NCI-H146 treated with DMSO at 0.1 percent for 48 hours (cell line): Measurements from ENCODE around the gene CIB4.

ENCODE experiments used
- DNase-seq: peaks from one replicate; lab custom pipeline; 2025; ENCODE audit not compliant: unreplicated experiment; lab: John Stamatoyannopoulos, UW

CIB4 gene

DNA sequence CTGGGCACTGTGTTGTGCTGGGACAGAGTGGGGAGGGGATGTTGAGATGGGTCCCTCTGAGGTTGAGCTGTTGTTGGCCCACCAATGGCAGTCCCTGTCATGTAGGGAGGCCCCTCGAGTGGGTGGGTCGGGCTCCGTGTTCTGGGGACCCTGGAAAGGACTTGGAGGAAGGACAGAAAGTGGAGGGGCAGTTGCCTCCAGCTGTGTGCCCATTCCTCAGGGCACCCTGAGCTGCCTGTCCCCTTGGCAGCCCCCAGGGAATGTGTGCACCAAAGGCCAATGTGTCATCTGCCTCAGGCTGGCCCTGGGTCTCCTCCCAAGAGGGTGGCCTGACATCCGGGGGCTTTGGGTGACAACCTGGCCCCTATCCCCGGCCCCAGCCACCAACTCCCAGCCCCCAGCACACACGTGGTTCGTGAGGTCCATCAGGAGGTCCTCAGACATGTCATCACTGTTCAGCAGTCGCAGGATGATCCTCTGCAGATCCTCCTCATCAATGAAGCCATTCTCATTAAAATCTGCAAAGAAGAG, 57.7 kb downstream of the CIB4 start:
- DNase-seq: no peak

- no peak for DNase-seq
Measured at GRCh38 chr2:26582890-26583289, 58.3 kb downstream of the CIB4 start.

DNA sequence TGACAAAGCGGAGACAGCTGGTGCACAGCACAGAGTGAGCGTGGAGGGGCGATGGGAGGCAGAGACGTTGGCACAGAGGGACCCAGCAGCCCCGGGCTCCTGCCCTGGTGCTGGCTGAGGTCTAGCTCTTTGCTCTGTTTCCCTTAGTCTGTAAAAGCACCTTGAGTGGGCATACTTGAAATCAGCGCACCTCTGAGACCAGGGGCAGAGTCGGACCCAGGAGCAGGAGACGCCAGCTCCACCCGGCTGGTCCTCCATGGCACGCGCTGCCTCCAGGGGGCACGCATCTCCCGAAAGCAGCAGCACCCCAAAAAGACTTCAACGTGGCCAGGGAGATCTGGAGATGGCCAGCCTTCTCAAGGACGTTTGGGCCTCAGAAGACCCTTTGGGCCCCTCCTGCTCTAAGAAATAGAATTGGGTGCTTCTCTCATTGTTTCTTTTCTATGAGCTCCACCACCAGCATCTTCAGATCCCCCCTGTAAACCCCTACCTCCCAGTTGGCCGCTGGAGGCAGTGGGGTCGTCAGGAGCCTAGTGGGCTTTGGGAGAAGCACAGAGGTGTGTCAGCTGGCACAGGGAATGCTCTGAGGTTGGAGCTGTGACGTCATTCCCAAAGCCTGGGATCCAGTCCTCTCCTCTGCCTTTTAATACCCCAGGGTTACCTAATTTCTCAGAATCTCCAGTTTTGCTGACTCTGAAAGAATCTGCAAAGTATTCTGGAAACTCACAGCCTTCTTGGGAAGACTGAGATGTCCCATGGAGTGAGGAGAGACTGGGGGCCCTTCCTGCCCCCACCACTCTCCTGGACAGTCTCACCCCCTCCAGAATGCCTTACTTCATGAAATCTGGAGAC, 58.9 kb downstream of the CIB4 start:
- DNase-seq: no peak

- DNase-seq: no peak
Measured at GRCh38 chr2:26581266-26581990, 59.7 kb downstream of the CIB4 start.

GRCh38 chr2:26580751-26581150, 60.4 kb downstream of the CIB4 start:
- DNase-seq: no peak

DNA sequence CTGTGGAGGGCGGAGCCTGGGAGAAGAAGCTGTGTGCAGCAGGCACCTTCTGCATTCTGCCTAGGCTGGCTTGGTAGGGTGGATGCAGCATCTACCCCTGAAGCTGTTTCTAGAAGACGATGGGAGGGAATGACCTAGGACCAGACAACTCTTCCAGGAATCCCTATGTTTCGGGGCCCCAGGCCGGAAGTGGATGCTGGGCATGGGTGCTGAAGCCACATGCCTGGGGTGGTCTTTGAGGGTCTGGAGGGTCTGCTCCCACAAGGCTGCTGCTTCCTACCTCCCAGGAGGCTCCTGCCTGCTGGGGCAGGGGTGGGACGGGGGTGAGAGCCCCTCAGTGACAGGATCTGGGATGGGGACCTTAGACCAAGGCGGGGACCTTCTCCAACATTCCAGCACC, 61.0 kb downstream of the CIB4 start:
- no peak for DNase-seq

DNA sequence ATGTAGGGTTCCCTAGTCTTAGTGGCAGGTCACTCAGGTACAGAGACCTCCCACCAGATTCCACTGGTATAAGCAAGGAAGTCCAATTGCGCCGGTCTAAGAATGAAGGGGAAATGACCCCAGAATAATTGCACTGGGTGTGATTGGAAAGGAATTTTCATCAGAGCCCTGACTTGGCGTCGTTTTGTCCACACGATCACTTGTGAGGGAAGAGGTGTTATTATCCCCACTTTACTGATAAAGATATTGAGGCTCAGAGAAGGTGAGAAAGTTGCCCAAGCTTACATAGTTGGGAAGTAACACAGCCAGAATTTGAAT, 61.5 kb downstream of the CIB4 start:
- DNase-seq: no peak

DNA sequence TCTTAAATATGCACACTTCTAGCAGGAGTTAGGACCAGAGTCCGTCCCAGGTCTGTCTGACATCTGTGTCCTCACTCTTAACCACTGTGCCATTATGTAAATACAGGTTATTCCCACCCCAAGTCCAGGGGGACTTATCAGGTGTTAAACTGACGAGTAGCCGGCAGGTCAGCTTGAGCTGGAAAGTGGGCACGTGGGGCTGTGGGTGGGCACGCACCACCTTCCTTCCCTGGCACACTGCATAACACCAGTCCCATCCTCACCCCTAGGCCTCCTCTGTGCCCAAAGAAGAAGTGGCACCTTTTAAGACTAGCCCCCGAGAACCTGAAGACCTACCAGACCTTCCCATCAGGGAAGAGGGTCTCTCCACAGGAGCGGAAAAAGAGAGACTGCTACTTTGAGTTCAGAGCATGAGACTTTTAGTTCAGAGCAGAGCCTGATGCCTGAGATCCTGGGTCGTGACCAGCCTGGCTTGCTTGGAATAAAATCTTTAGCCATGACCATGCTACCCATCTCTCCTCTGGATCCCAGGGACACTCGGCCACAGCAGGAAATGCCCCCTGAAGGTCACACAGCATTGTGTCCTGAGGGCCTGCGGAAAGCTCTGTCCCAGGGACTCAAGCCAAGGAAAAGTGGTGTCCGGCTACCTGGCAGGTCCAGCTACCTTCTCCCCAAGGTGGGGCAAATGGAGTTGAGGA, 62.0 kb downstream of the CIB4 start:
- no peak for DNase-seq

- no peak for DNase-seq
Measured at GRCh38 chr2:26578581-26578980, 62.6 kb downstream of the CIB4 start.

DNA sequence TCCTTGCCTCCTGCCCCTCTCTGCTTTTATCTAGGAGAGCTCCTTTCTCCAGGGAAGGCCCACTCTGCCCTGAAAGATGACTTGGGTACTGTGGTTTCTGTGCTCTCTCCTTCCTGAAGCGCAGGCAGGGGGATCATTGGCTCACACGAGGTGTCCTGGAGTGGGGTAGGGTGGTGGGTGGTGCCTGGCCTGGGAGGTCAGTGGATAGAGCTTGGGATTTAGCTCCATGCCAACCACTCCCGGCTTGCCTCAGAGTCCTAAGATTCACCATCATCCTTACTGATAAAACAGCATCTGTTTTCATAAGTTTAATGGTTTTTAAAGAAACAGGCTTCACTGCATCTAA, 63.1 kb downstream of the CIB4 start:
- DNase-seq: no peak

DNA sequence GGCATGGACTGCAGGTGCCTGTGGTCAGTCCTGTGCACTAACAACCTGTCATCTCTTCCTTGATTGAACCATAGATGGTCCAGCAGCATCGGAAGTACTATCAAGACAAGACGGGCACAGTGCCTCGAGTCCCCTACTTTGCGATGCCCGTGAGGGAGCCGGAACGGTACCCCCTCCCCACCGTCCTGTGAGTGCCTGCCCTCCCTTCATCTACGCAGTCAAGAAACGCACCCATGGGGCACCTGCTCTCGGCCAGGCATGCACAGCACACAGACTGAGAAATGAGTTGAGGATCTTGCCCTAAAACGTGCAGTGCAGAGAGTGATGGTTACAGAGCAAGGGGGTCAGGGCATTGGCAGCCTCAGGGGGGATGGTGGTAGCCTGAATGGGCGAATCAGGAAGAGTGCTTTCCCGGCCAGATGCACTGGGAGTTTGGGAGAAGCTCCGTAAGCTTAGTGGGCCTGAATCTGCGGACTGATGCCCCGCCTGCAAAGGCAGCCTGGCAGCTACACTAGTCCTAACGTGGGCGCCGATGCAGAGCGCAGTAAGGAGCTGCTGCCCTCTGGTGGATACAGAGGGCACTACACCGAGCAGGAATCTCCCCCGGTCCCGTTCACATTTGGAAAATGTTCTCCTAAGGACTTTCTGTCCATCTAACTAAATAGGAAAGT, 63.6 kb downstream of the CIB4 start:
- peak; percentile 57 for DNase-seq

DNA sequence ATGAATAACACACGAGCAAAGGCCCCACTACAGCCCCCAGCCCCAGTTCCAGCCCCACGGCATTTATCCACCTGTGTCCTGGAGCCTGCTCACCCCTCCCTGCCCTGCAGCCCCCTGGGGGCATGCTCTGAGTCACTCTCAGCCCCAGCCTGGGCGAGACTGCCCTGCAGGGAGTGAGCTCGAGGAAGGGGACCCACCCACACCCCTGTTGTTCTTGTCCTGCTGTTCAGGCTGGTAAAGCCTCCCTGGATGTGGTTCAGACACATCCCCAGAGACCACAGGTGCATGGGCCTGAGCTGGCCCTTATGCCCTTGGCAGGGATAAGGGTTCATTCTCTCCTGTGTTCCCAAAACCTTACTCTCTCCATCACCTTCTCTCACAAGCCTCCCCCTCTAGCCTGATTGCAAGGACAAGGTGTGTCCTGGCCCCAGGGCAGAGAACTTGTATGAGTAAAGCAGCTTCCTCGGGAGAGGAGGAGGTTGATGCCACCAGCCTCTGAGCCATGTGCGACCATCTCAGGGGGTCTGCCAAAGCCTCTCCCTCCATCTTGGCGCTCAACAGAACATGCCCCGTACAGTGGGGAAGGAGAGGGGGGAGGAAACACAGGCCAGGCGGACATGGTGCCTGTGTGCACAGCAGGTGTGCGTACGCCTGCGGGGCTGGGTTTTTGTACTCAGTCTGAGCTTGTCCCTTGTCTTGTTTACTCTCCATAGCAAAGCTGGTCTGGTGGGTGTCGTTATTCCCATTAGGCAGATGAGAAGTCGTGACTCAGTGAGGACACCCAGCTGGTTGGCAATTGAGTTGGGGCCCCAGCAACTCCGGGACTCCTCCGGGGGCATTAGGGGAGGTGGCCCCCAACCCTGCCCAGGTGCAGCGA, 64.4 kb downstream of the CIB4 start:
- peak; percentile 85 for DNase-seq

GRCh38 chr2:26575836-26576564, 65.2 kb downstream of the CIB4 start:
- no peak for DNase-seq

DNA sequence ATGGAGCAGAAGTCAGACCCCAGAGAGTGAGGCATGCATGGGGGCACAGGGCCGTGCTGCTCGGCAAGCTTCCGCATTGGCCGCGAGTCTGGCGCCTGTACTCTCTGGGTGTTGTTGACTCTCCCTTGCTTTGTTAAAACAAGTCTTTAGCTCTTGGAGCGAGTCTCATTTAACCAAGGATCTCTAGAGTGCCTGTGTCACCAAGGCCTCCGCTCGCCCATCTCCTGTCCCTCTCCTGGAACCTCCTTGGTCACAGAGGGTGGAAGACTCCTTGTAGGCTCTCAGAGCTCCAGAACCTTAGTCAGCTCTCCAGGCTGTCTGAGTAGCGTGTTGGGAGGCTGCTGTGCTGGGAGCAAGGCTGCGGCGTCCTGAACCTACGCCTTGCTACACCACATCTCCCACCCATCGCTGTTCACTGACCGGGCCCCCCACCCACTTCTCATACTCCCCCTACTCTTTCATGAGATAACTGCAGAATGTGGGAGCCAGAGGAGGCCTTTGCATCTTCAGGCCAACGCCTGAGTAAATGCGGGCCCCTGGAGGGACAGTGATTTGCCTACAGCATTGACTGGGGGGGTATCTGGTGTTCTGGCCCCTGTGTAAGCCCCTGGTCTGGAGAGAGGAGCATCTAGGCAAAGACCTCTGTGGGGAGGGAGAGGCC, 66.1 kb downstream of the CIB4 start:
- DNase-seq: no peak

DNA sequence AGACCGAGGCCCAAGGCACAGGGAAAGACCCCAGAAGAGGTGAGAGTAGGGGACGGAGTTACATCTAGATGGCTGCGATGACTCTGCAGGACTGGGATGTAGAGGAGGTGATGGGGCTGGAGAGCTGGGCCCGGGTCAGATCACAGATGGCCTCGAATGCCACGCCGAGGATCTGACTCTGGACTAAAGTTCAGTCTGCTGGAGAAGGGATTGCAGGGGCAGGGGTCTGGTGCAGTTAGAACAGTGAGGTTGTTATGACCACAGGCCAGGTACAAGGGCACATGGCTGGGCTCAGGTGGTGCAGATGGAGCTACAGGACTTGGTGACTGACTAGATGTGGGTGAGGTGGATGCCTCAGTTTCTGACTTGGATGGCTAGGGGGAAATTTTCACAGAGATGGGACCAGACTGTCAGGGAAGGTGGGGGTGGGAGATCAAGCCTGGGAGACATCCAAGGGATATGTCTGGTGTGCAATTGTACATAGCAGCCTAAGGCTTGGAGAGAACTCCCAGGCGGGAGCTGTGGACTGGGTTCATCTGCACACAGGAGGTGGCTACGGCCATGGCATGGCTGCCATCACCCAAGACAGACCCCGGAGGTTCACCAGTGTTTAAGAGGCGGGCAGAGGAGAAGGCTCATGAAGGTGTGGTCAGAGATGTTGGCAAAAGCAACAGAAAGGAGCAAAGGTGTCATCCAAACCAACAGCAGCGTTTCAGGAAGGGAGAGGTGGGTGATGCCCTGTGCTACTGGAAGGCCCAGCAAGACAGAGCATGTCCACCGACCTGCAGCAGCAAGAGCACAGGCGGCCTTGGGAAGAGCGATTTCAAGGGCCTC, 66.9 kb downstream of the CIB4 start:
- DNase-seq: no peak

DNA sequence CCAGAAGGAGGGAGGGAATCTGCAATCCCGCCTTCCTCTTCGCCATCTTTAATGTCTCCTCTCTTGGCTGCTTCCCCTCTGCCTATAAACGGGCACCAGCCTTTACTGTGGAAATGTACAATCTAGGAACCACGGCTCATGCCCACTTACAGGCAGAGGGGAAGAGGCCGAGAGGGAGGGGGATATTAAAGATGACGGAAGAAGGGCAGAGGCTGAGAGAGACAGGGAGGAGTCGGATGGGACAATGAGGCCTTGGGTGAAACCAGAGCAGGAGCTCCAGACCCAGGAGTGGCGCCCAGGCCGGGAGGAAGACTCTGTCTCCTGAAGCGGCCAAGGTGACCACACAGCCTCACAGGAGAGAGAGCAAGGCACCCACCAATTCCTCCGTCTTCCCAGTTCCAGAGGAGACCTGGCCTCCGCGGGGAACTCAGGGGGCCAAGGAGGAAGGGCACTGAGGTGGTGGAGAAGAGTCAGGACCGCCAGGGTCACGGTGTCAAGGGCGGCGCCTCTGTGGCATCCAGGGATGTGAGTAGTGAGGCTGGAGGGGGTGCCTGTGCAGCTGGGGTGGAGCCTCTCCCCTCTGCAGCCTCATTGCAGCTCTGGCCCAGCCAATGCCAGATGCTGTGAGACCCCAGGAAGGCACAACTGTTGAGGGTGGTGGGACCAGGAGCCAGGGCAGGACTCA, 67.8 kb downstream of the CIB4 start:
- DNase-seq: no peak

- no peak for DNase-seq
Measured at GRCh38 chr2:26572591-26572990, 68.6 kb downstream of the CIB4 start.

GRCh38 chr2:26571316-26571715, 69.8 kb downstream of the CIB4 start:
- DNase-seq: peak; percentile 81
